OCI-LY1 (cell line): ENCODE measurements around the gene GFOD1.

Experiments
- CTCF ChIP-seq: fragments of 200-600 bp; sonication (generic), shearing (Covaris generic); IDR thresholded peaks from 2 replicates; pipeline ENCODE4 v1.5.1; 2017; ENCODE audit warnings: mild to moderate bottlenecking, antibody characterized with exemption, low read length, moderate library complexity, mixed read lengths
- EZH2 ChIP-seq: fragments of 200-600 bp; sonication (generic), shearing (Covaris generic); IDR thresholded peaks from 2 replicates; pipeline ENCODE4 v1.8.0; 2017; ENCODE audit warnings: borderline replicate concordance, mixed run types, mild to moderate bottlenecking, antibody characterized with exemption, low read length, moderate library complexity, mixed read lengths

DNA sequence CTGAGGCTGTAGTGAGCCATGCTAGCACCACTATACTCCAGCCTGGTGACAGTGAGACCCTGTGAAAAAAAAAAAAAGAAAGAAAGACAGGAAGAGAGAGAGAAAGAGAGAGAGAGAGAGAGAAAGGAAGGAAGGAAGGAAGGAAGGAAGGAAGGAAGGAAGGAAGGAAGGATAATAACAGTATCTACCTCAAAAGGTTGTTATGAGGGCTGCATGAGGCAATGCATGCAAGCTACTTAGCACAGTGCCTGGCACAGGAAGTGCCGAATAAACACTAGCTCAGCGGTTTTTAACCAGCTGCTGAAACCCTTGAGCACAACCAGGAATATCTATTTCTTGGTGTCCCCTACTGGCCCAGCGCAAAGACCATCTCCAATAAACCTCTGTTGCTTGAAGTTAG lies 96.7 kb downstream of the GFOD1 start:
- TF ChIP-seq CTCF: no peak
- no peak for TF ChIP-seq EZH2
